RWPE2 (cell line): ENCODE measurements around the gene UIMC1.

Experiments
- ATAC-seq: fragments of 200-7000 bp; cut with Tn5 transposase; 3 replicates; pipeline ENCODE4 v1.9.1; 2021; ENCODE audit warnings: low read depth
- DNase-seq: peaks from one replicate; pipeline ENCODE4 v3.0.0-alpha.2; 2020; ENCODE audit warnings: low spot score
- H3K27ac ChIP-seq: fragments of 450-650 bp; 2 replicates; pipeline ENCODE4 v1.5.1; 2017; ENCODE audit warnings: mild to moderate bottlenecking; ENCODE audit not compliant: poor library complexity, severe bottlenecking
- H3K27me3 ChIP-seq: fragments of 250-450 bp; sonication (Bioruptor Pico); 2 replicates; pipeline ENCODE4 v1.5.1; 2021; ENCODE audit warnings: mild to moderate bottlenecking, moderate library complexity; ENCODE audit not compliant: insufficient read depth, poor library complexity, severe bottlenecking
- H3K36me3 ChIP-seq: fragments of 250-450 bp; sonication (Bioruptor Pico); 2 replicates; pipeline ENCODE4 v1.5.1; 2020; ENCODE audit warnings: low read depth, mild to moderate bottlenecking, moderate library complexity
- H3K4me1 ChIP-seq: fragments of 250-450 bp; sonication (Bioruptor Pico); 2 replicates; pipeline ENCODE4 v1.5.1; 2021; ENCODE audit warnings: mild to moderate bottlenecking, moderate library complexity; ENCODE audit not compliant: insufficient read depth, poor library complexity, severe bottlenecking
- H3K4me3 ChIP-seq: fragments of 250-450 bp; sonication (Bioruptor Pico); 2 replicates; pipeline ENCODE4 v1.5.1; 2021; ENCODE audit warnings: mild to moderate bottlenecking, moderate library complexity; ENCODE audit not compliant: severe bottlenecking
- H3K9me3 ChIP-seq: fragments of 250-450 bp; sonication (Bioruptor Pico); 2 replicates; pipeline ENCODE4 v1.5.1; 2021; ENCODE audit warnings: mild to moderate bottlenecking, moderate library complexity; ENCODE audit not compliant: severe bottlenecking
- CTCF ChIP-seq: fragments of 450-650 bp; IDR thresholded peaks from one replicate; pipeline ENCODE4 v1.5.1; 2017; ENCODE audit warnings: mild to moderate bottlenecking, moderate library complexity; ENCODE audit not compliant: poor library complexity, severe bottlenecking

Gene UIMC1

GRCh38 chr5:176965633-176966032 lies 40.9 kb downstream of the UIMC1 start:
- H3K27me3 ChIP-seq, result no peaks in the 10 kb centered on the region
- H3K9me3 ChIP-seq, result no peaks in the 10 kb centered on the region
- no peak overlapping the region for H3K4me3 ChIP-seq
- H3K4me1 ChIP-seq, result no peaks in the 10 kb centered on the region
- no peak for ATAC-seq
- H3K27ac ChIP-seq, result no peak overlapping the region
- TF ChIP-seq CTCF, result no peak
- DNase-seq, result no peak
- H3K36me3 ChIP-seq, result peaks cover 60% of the 10 kb centered on the region

- H3K27ac ChIP-seq, result no peak overlapping the region
- ATAC-seq (peak; percentile 61; the same call in 2 of the 3 replicates), DNase-seq (no peak)
- no peaks in the 10 kb centered on the region for H3K27me3 ChIP-seq
- TF ChIP-seq CTCF, result peak; percentile 81
- H3K36me3 ChIP-seq, result peaks cover 55% of the 10 kb centered on the region
- H3K9me3 ChIP-seq, result no peaks in the 10 kb centered on the region
- H3K4me1 ChIP-seq, result no peaks in the 10 kb centered on the region
- H3K4me3 ChIP-seq, result no peak overlapping the region
Observed at GRCh38 chr5:176959051-176959450, 47.5 kb downstream of the UIMC1 start.

- ATAC-seq, result no peak
- Histone ChIP-seq H3K4me3 (no peak overlapping the region), H3K9me3 (no peaks in the 10 kb centered on the region), H3K36me3 (peaks cover 73% of the 10 kb centered on the region), H3K27me3 (no peaks in the 10 kb centered on the region), H3K4me1 (no peaks in the 10 kb centered on the region), H3K27ac (no peak overlapping the region)
- DNase-seq, result no peak
- TF ChIP-seq CTCF, result no peak
Observed at GRCh38 chr5:176956756-176957155, 49.8 kb downstream of the UIMC1 start.

- TF ChIP-seq CTCF, result no peak
- no peaks in the 10 kb centered on the region for H3K4me1 ChIP-seq
- H3K36me3 ChIP-seq, result peaks cover 81% of the 10 kb centered on the region
- H3K9me3 ChIP-seq, result no peaks in the 10 kb centered on the region
- no peak overlapping the region for H3K4me3 ChIP-seq
- no peak overlapping the region for H3K27ac ChIP-seq
- ATAC-seq, result peak; percentile 53; the same call in 2 of the 3 replicates
- H3K27me3 ChIP-seq, result no peaks in the 10 kb centered on the region
- no peak for DNase-seq
Observed at GRCh38 chr5:176955895-176956294, 50.7 kb downstream of the UIMC1 start.

- TF ChIP-seq CTCF, result no peak
Observed at GRCh38 chr5:176954050-176954449, 52.5 kb downstream of the UIMC1 start.

More at GRCh38 chr5:176954050-176954449, 52.5 kb downstream of the UIMC1 start:
- Histone ChIP-seq H3K27me3 (no peaks in the 10 kb centered on the region), H3K4me3 (no peak overlapping the region), H3K27ac (no peak overlapping the region), H3K9me3 (no peaks in the 10 kb centered on the region), H3K36me3 (peaks cover 97% of the 10 kb centered on the region), H3K4me1 (no peaks in the 10 kb centered on the region)
- ATAC-seq (no peak), DNase-seq (no peak)
